GM10266 (cell line): ENCODE results near the gene PTPRN2.

Source experiments
- DNase-seq: peaks from one replicate; pipeline ENCODE4 v3.0.0; 2012; ENCODE audit errors: extremely low spot score
- CTCF ChIP-seq: IDR thresholded peaks from 2 replicates; pipeline ENCODE4 v1.5.1; 2012; ENCODE audit warnings: mild to moderate bottlenecking, low read depth; ENCODE audit not compliant: control insufficient read depth, insufficient read depth; ENCODE audit errors: missing control alignments

PTPRN2 gene

GRCh38 chr7:158396301-158396905, 191.2 kb downstream of the PTPRN2 start:
- no peak for TF ChIP-seq CTCF
- DNase-seq, result no peak

GRCh38 chr7:158395780-158396278, 191.8 kb downstream of the PTPRN2 start:
- DNase-seq, result no peak
- TF ChIP-seq CTCF, result no peak

- DNase-seq, result no peak
- TF ChIP-seq CTCF, result no peak
Observed at GRCh38 chr7:158395349-158395748, 192.3 kb downstream of the PTPRN2 start.

DNA sequence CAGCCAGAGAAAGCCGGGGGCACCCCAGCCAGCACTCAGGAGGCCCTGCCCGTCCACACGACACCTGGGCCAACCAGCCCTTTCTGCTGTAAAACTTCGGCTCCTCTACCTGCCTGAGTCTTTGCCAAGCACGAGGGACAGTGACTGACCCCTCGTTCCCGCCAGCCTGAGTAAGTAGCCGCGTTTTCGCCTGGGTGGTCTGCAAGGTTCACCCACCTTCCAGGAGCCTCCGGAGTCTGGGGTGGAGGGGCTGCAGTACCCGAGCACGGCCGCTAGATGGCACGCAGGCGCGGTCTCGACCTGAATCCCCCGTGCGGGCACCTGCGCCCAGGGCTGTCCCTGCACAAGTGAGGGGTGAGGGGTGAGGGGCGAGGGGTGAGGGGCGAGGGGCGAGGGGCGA, 192.7 kb downstream of the PTPRN2 start:
- TF ChIP-seq CTCF, result peak; percentile 35
- no peak for DNase-seq

DNA sequence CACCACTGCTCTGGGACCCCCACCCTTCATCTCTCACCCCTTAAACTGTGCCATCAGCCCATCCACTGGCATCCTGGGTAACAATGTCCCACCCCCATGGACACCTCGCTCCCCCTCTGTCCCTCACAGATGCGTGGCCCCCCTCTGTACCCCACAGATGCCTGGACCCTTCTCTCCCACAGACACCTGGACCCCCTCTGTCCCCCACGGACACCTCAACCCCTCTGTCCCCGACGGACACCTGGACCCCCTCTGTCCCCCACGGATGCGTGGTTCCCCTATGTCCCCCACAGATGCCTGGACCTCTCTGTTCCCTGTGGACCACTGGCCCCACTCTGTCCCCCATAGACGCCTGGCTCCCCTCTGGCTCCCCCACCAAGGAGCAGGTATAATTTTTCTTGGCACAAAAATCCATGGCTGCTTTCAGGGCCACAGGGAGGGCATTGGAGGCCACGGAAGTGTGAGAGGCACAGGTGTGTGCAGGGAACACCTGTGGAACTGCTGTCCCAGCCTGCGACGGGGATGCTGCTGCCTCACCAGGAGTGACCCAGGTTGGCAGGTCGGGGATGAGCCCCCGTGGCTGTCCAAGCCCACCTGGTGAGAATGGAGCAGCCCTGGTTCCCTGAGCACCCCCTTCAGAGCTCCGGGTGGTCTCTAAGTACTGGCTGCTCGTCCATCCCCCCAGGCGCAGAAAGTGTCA, 193.5 kb downstream of the PTPRN2 start:
- TF ChIP-seq CTCF, result no peak
- no peak for DNase-seq

- no peak for DNase-seq
- no peak for TF ChIP-seq CTCF
Observed at GRCh38 chr7:158392251-158392650, 195.4 kb downstream of the PTPRN2 start.

DNA sequence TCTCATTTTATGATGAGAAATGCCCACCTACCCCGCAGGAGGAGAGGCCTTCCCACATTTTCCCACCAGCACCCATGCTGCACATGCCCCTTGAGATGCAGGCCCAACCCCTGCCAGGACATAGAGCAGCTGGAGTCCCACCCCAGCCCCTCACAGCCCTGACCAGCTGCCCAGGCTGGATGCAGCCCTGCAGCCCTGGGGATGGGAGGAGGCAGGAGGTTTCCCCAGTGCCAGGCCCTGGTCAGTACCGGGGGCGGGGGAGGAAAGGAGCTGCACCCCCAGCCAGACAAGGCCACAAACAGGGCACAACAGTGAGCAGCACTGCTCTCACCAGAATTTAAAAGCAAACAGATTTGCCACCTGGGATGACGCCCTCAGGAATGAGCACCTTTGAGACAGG, 196.1 kb downstream of the PTPRN2 start:
- no peak for TF ChIP-seq CTCF
- DNase-seq, result no peak
